ENCODE measurements around the gene ARHGAP33.
A peak's percentile ranks its signal among the peaks of the same experiment; 100 is the strongest.

The ARHGAP33 gene

DNA sequence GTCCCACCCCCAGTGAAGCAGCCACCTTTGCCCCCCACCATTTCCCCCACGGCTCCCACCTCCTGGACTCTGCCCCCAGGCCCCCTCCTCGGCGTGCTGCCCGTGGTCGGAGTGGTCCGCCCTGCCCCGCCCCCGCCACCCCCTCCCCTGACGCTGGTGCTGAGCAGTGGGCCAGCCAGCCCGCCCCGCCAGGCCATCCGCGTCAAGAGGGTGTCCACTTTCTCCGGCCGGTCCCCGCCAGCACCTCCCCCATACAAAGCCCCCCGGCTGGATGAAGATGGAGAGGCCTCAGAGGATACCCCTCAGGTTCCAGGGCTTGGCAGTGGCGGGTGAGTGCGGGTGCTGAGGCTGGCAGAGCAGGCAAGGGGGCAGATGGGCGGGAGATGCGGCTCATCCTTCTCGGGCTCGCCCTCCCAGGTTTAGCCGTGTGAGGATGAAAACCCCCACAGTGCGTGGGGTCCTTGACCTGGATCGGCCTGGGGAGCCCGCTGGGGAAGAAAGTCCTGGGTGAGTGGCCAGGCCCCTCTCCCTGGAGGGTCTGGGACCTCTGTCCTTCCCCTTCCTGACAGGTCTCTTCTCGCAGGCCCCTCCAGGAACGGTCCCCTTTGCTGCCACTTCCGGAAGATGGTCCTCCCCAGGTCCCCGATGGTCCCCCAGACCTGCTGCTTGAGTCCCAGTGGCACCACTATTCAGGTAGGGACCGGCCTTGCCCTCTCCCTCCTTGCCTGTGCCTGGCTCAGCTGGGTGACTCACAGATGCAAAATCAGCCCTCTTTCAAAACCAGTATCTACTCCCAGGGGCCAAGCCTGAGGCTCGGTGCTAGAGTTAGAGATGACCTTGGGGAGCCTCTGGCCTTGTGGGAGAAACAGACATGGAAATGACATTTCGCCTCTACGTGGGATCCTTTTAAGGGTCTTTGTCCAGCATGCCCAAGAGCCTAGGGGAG, 41.9 kb upstream of the ARHGAP33 start:
- Histone ChIP-seq H3K9me3 (ENCODE audit: insufficient read depth, low read depth, low read length) (no peaks in the 10 kb centered on the region), H3K27ac (ENCODE audit: low read length) (no peak overlapping the region), H3K27me3 (ENCODE audit: insufficient read depth, low read length) (no peaks in the 10 kb centered on the region), H3K4me3 (ENCODE audit: low read length) (no peak overlapping the region), H3K9ac (ENCODE audit: low read depth, low read length) (no peak overlapping the region), H3K36me3 (ENCODE audit: insufficient read depth, low read depth, low read length) (peaks cover 86% of the 10 kb centered on the region), H3K4me1 (ENCODE audit: insufficient read depth, low read length) (no peaks in the 10 kb centered on the region)

- Histone ChIP-seq H3K27me3 (ENCODE audit: insufficient read depth, low read length) (no peaks in the 10 kb centered on the region), H3K27ac (ENCODE audit: low read length) (no peak overlapping the region), H3K9ac (ENCODE audit: low read depth, low read length) (no peak overlapping the region), H3K4me1 (ENCODE audit: insufficient read depth, low read length) (no peaks in the 10 kb centered on the region), H3K9me3 (ENCODE audit: insufficient read depth, low read depth, low read length) (no peaks in the 10 kb centered on the region), H3K36me3 (ENCODE audit: insufficient read depth, low read depth, low read length) (peaks cover 85% of the 10 kb centered on the region), H3K4me3 (ENCODE audit: low read length) (no peak overlapping the region)
Measured at GRCh38 chr19:35734273-35734672, 41.1 kb upstream of the ARHGAP33 start.

GRCh38 chr19:35734889-35735288, 40.5 kb upstream of the ARHGAP33 start:
- Histone ChIP-seq H3K9ac (ENCODE audit: low read depth, low read length) (no peak overlapping the region), H3K27ac (ENCODE audit: low read length) (no peak overlapping the region), H3K4me3 (ENCODE audit: low read length) (no peak overlapping the region), H3K9me3 (ENCODE audit: insufficient read depth, low read depth, low read length) (no peaks in the 10 kb centered on the region), H3K4me1 (ENCODE audit: insufficient read depth, low read length) (no peaks in the 10 kb centered on the region), H3K27me3 (ENCODE audit: insufficient read depth, low read length) (no peaks in the 10 kb centered on the region), H3K36me3 (ENCODE audit: insufficient read depth, low read depth, low read length) (peaks cover 79% of the 10 kb centered on the region)

DNA sequence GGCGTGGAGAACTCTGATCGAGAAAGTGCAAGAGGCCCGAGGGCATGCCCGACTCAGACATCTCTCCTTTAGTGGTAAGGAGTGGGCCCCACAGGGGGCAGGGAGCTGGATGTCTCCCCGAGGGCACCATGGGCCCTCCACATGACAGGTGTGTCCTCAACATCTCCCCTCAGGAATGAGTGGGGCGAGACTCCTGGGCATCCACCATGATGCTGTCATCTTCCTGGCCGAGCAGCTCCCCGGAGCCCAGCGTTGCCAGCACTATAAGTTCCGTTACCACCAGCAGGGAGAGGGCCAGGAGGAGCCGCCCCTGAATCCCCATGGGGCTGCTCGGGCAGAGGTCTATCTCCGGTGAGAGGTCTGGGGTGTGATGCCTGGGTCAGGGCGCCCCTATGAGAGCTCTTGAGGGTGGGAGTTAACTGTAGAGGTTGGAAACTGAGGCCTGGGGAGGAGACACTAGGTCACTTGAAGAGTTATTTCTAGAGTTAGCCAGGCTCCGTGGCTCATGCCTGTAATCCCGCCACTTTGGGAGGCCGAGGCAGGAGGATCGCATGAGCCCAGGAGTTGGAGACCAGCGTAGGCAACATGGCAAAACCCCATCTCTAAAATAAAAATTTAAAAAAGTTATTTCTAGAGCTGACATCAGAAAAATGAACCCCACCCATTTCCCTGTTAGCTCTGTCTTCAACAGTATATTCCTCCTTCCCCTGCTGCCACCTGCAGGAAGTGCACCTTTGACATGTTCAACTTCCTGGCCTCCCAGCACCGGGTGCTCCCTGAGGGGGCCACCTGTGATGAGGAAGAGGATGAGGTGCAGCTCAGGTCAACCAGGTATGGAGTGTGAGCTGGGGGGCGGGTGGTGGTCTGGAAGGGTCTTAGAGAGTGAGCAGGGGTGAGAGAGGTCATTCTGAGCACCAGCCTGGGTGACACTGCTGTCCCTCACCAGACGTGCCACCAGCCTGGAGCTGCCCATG, 38.2 kb upstream of the ARHGAP33 start:
- Histone ChIP-seq H3K36me3 (ENCODE audit: insufficient read depth, low read depth, low read length) (peaks cover 56% of the 10 kb centered on the region), H3K9ac (ENCODE audit: low read depth, low read length) (no peak overlapping the region), H3K9me3 (ENCODE audit: insufficient read depth, low read depth, low read length) (no peaks in the 10 kb centered on the region), H3K4me1 (ENCODE audit: insufficient read depth, low read length) (no peaks in the 10 kb centered on the region), H3K4me3 (ENCODE audit: low read length) (no peak overlapping the region), H3K27me3 (ENCODE audit: insufficient read depth, low read length) (no peaks in the 10 kb centered on the region), H3K27ac (ENCODE audit: low read length) (no peak overlapping the region)

DNA sequence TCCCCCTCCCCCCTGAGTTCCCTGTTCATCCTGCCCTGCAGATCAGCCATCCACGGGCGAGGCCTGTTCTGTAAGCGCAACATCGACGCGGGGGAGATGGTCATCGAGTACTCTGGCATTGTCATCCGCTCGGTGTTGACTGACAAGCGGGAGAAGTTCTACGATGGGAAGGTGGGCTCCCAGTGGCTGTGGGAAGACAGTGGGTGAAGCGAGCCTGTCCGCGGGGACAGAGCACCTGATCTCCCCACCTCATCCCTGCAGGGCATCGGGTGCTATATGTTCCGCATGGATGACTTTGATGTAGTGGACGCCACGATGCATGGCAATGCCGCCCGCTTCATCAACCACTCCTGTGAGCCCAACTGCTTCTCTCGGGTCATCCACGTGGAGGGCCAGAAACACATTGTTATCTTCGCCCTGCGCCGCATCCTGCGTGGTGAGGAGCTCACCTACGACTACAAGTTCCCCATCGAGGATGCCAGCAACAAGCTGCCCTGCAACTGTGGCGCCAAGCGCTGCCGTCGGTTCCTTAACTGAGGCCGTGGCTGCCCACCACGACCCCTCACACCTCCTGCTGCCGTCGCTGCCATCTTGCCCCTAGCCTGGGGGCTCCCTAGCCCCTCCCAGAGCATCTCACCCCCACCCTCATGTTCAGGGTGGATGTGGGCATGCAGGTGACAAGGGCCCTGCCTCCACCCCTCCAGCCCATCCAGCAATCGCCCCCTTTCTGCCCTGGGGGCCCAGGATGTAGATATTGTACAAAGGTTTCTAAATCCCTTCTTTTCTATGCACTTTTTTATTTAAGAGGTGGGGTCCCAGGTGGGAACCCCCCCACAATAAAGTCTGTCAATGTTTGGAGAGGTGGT, 37.1 kb upstream of the ARHGAP33 start:
- no peaks in the 10 kb centered on the region for H3K27me3 ChIP-seq (ENCODE audit: insufficient read depth, low read length)
- no peaks in the 10 kb centered on the region for H3K9me3 ChIP-seq (ENCODE audit: insufficient read depth, low read depth, low read length)
- no peak overlapping the region for H3K27ac ChIP-seq (ENCODE audit: low read length)
- H3K9ac ChIP-seq (ENCODE audit: low read depth, low read length), result no peak overlapping the region
- peaks cover 54% of the 10 kb centered on the region for H3K36me3 ChIP-seq (ENCODE audit: insufficient read depth, low read depth, low read length)
- no peak overlapping the region for H3K4me3 ChIP-seq (ENCODE audit: low read length)
- no peaks in the 10 kb centered on the region for H3K4me1 ChIP-seq (ENCODE audit: insufficient read depth, low read length)

DNA sequence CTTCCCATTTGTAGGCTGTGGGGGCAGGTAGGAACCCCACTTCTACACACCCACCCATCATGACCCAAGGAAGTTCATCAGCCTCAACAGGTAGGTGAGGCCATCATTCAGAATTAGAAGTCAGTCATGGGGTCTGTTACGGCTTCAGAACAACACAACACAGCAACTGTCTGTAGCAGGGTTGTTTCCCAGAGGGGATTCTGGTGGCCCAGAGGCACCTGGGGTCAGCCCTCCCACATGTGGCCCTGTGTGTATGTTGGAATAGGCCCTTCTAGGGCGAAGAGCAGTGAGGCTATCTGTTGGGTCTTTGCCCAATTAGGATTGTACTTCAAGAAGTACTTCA, 36.5 kb upstream of the ARHGAP33 start:
- Histone ChIP-seq H3K9ac (ENCODE audit: low read depth, low read length) (no peak overlapping the region), H3K36me3 (ENCODE audit: insufficient read depth, low read depth, low read length) (peaks cover 48% of the 10 kb centered on the region), H3K9me3 (ENCODE audit: insufficient read depth, low read depth, low read length) (no peaks in the 10 kb centered on the region), H3K27me3 (ENCODE audit: insufficient read depth, low read length) (no peaks in the 10 kb centered on the region), H3K4me3 (ENCODE audit: low read length) (no peak overlapping the region), H3K27ac (ENCODE audit: low read length) (no peak overlapping the region), H3K4me1 (ENCODE audit: insufficient read depth, low read length) (no peaks in the 10 kb centered on the region)

- Histone ChIP-seq H3K27ac (ENCODE audit: low read length) (no peak overlapping the region), H3K36me3 (ENCODE audit: insufficient read depth, low read depth, low read length) (peaks cover 42% of the 10 kb centered on the region), H3K4me3 (ENCODE audit: low read length) (peak overlapping the region; percentile 80), H3K9me3 (ENCODE audit: insufficient read depth, low read depth, low read length) (no peaks in the 10 kb centered on the region), H3K27me3 (ENCODE audit: insufficient read depth, low read length) (no peaks in the 10 kb centered on the region), H3K9ac (ENCODE audit: low read depth, low read length) (peak overlapping the region; percentile 70; the same call in 1 of the 2 replicates), H3K4me1 (ENCODE audit: insufficient read depth, low read length) (no peaks in the 10 kb centered on the region)
Measured at GRCh38 chr19:35739275-35740107, 35.9 kb upstream of the ARHGAP33 start.

DNA sequence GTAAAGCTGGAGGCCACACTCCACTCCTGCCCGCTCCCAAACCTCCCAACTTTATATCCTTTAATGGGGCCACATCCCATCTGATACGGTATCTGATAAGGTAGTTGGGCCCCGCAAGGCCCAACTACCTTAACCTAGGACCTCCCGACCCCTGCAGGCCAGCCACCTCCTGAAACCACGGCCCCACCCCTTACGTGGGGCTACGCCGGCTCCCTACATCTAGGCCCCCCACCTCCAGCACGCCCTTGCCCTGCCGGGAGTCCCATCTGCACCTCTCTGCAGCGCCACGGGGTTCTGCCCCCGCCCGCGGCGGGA, 35.3 kb upstream of the ARHGAP33 start:
- H3K4me3 ChIP-seq (ENCODE audit: low read length), result peak overlapping the region; percentile 80
- H3K4me1 ChIP-seq (ENCODE audit: insufficient read depth, low read length), result no peaks in the 10 kb centered on the region
- no peaks in the 10 kb centered on the region for H3K9me3 ChIP-seq (ENCODE audit: insufficient read depth, low read depth, low read length)
- H3K36me3 ChIP-seq (ENCODE audit: insufficient read depth, low read depth, low read length), result peaks cover 37% of the 10 kb centered on the region
- H3K9ac ChIP-seq (ENCODE audit: low read depth, low read length), result peak overlapping the region; percentile 70; the same call in 1 of the 2 replicates
- no peaks in the 10 kb centered on the region for H3K27me3 ChIP-seq (ENCODE audit: insufficient read depth, low read length)
- H3K27ac ChIP-seq (ENCODE audit: low read length), result no peak overlapping the region

- H3K4me1 ChIP-seq (ENCODE audit: insufficient read depth, low read length), result no peaks in the 10 kb centered on the region
- peak overlapping the region; percentile 82 for H3K9ac ChIP-seq (ENCODE audit: low read depth, low read length)
- peak overlapping the region; percentile 80 for H3K4me3 ChIP-seq (ENCODE audit: low read length)
- H3K27me3 ChIP-seq (ENCODE audit: insufficient read depth, low read length), result no peaks in the 10 kb centered on the region
- H3K27ac ChIP-seq (ENCODE audit: low read length), result peak overlapping the region; percentile 52
- H3K36me3 ChIP-seq (ENCODE audit: insufficient read depth, low read depth, low read length), result peaks cover 33% of the 10 kb centered on the region
- no peaks in the 10 kb centered on the region for H3K9me3 ChIP-seq (ENCODE audit: insufficient read depth, low read depth, low read length)
Measured at GRCh38 chr19:35740423-35741202, 34.8 kb upstream of the ARHGAP33 start.

GRCh38 chr19:35741203-35741515, 34.2 kb upstream of the ARHGAP33 start:
- Histone ChIP-seq H3K36me3 (ENCODE audit: insufficient read depth, low read depth, low read length) (peaks cover 29% of the 10 kb centered on the region), H3K4me1 (ENCODE audit: insufficient read depth, low read length) (peaks cover 1% of the 10 kb centered on the region; the same call in 1 of the 2 replicates), H3K9me3 (ENCODE audit: insufficient read depth, low read depth, low read length) (no peaks in the 10 kb centered on the region), H3K4me3 (ENCODE audit: low read length) (peak overlapping the region; percentile 80), H3K27me3 (ENCODE audit: insufficient read depth, low read length) (no peaks in the 10 kb centered on the region), H3K27ac (ENCODE audit: low read length) (peak overlapping the region; percentile 52), H3K9ac (ENCODE audit: low read depth, low read length) (peak overlapping the region; percentile 82)
